Bone marrow (tissue), 2 donors: ENCODE measurements around the gene AIFM3.

Source experiments
- DNase-seq, 2 donors: peaks; one replicate each; lab custom pipeline; 2025; lab: John Stamatoyannopoulos, UW

AIFM3 gene

GRCh38 chr22:21026783-21027692, 60.0 kb downstream of the AIFM3 start:
- no peak for DNase-seq

GRCh38 chr22:21028277-21029251, 61.5 kb downstream of the AIFM3 start:
- no peak for DNase-seq

GRCh38 chr22:21029486-21030025, 62.5 kb downstream of the AIFM3 start:
- no peak for DNase-seq

- no peak for DNase-seq
Measured at GRCh38 chr22:21030032-21030431, 63.0 kb downstream of the AIFM3 start.
